Breast epithelium (tissue), 3 donors: ENCODE measurements around the gene DSG2.

Experiments used
- POLR2A ChIP-seq: fragments of 450-650 bp; IDR thresholded peaks from one replicate; pipeline ENCODE4 v1.6.1; 2016; ENCODE audit warnings: antibody characterized with exemption, mild to moderate bottlenecking, moderate library complexity
- POLR2AphosphoS5 ChIP-seq, 3 donors: sonication (generic); formaldehyde crosslinking; IDR thresholded peaks; one replicate each; pipeline ENCODE4 v1.6.1; 2017; ENCODE audit warnings: antibody characterized with exemption in 3 of 3
- TF ChIP-seq, protein P1 (sequence below), 3 donors: fragments of 450-650 bp; IDR thresholded peaks; one replicate each; pipeline ENCODE4 v1.5.1; 2016 to 2017; ENCODE audit warnings: antibody characterized with exemption in 3 of 3, mild to moderate bottlenecking in 3 of 3, moderate library complexity in 3 of 3

DNA sequence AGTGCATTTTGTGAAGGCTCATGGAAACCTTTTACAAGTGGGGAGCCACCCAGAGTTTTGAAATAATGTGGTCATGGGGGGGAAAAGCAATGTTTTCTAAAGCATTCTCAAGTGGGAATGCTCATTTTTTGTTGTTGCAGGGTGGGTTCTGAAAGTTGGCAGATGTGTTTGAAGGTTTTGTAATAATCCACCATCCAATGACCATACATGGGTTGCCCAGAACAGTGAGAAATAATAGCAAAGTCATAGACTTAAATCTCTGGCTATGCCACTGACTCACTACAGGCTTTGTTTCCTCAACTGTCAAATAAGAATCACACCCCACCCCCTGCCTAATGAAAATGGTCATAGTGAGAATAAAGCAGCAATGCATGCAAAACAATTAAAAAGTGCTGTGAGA lies 47.6 kb upstream of the DSG2 start:
- TF ChIP-seq, protein P1, sequence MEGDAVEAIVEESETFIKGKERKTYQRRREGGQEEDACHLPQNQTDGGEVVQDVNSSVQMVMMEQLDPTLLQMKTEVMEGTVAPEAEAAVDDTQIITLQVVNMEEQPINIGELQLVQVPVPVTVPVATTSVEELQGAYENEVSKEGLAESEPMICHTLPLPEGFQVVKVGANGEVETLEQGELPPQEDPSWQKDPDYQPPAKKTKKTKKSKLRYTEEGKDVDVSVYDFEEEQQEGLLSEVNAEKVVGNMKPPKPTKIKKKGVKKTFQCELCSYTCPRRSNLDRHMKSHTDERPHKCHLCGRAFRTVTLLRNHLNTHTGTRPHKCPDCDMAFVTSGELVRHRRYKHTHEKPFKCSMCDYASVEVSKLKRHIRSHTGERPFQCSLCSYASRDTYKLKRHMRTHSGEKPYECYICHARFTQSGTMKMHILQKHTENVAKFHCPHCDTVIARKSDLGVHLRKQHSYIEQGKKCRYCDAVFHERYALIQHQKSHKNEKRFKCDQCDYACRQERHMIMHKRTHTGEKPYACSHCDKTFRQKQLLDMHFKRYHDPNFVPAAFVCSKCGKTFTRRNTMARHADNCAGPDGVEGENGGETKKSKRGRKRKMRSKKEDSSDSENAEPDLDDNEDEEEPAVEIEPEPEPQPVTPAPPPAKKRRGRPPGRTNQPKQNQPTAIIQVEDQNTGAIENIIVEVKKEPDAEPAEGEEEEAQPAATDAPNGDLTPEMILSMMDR (IDR thresholded peaks at IDR 0.05) = no peak
- TF ChIP-seq POLR2A (no peak), POLR2AphosphoS5 (IDR thresholded peaks at IDR 0.05) (no peak)
